Renal cortical epithelial cell (primary cell): Measurements from ENCODE around the gene USP36. TPM values are rescaled to one million over a fixed set of nuclear protein-coding genes. Genes with fewer than 3 reads are reported as not detected.

Experiments
- DNase-seq: peaks from one replicate; pipeline ENCODE4 v3.0.0-alpha.2; 2011; ENCODE audit warnings: low read depth
- total RNA-seq: library from RNA; depleted of rRNA; stranded (reverse); fragments of >200 nt; gene quantifications from 2 replicates; pipeline ENCODE4 v1.2.3, GENCODE V29; 2014

Gene USP36
- total RNA-seq, 1 donor from 2014 or later = 33.5 TPM

DNA sequence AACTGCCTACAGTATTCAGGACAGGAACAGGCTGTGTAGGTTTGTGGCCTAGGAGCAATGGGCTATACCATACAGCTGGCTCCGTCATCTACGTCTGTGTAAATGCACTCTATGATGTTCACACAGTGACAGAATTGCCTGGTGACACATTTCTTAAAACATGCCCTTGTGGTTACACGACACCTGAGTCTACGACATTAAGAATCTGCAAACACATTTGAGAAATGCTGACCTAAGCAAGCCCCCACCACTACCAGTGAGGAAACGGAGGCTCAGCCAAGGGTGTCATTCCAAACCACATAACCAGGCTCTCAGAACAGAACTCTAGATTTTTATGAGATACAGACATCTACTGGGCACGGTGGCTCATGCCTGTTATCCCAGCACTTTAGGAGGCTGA, 23.5 kb downstream of the USP36 start:
- DNase-seq = no peak

DNA sequence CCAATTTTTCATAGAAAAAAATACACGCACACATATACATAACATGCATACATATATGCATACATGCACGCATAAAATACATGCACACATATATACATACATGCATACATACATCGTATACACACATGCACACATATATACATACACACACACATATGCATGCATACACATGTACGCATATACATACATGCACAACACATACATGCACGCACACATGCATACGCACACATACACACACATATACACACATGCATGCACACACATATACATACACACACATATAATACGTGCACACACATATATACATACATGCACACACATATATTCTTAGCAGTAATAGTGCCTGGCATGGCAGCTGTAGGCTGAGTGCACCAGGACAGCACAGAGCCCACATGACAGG, 24.9 kb downstream of the USP36 start:
- DNase-seq = no peak

DNA sequence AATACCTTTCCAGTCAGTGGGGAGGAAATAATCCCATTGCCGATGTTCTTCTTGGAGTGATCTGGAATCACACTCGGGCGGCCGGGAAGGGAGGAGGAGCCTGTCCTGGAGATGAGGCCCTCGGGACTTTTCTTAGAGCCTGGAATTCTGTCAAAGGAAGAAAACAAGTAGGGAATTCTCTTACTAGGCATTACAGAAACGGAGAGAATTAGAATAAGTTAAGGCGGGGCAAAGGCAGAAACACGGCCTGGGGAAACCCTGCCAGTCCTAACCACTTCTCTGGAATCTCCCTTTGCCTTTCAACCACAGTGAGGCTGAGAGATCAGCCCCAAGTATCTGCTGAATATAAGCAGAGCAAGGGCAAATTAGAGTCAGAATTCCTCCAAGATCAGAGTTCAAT, 27.8 kb downstream of the USP36 start:
- no peak for DNase-seq

DNA sequence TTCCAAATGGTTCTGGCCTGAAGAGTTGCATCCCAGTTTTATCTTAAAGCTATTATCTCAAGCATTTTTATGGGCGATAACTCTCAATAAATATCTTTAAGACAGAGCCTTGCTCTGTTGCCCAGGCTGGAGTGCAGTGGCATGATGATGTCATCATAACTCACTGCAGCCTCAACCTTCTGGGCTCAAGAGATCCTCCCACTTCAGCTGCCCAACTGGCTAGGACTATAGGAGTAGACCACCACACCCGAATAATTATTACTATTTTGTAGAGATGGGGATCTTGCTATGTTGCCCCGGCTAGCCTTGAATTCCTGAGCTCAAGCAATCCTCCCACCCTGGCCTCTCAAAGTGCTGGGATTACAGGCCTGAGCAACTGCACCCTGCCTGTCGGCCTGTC, 32.5 kb downstream of the USP36 start:
- DNase-seq = no peak

DNA sequence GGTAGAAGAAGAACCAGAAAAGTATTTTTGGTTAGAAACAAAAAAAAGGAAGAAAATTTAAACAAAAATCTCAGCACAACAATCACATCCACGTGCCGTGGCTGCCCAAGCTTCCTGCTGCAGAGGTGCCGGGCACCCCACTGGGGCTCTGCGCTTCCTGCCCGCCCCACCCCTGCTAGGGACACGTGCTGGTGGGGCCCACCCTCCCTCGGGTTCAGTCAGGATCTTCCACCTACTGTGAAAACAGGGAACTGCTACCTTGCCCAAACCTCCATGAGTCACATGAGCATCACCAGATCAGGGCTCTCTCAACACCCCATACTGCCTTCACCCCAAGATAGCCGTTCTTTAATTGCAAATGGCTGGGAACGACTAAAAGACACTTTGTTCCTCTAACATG, 34.2 kb downstream of the USP36 start:
- DNase-seq = no peak

DNA sequence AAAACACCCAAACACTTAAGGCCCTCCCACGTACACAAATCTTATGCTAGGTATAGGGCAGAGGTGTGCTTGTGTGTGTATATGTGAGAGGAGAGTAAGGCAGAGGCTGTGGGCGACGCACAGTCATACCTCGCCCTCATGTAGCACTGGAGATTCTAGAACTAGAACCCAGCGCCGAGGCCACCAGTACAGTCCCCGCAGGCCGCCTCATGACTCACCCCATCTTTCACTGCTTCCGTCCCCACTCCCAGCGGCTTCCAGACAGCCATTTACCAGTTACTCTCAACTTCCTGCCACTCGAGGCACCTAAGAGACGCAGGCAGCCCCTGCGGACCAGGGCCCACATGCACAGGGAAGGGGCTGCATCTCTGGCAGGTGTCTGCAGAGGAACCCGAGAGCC, 35.3 kb downstream of the USP36 start:
- no peak for DNase-seq

DNA sequence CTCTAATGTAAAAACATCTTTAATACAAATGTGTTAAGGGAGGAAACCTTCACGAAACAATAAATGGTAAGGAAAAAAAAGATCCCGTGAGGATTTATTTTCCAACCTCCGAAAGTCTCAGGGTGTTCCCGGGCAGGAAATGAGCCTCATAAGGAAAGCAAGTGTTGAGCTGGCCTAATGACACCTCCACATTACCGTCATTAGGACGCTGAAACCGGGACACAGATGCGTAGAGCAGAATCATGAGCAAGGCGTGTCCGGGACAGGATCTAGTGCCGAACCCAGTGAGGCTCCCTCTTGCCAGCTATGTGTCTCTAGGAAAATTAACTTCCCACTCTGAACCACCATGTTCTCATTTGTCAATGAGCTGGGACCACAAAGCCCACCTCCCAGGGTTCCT, 35.8 kb downstream of the USP36 start:
- DNase-seq = no peak

DNA sequence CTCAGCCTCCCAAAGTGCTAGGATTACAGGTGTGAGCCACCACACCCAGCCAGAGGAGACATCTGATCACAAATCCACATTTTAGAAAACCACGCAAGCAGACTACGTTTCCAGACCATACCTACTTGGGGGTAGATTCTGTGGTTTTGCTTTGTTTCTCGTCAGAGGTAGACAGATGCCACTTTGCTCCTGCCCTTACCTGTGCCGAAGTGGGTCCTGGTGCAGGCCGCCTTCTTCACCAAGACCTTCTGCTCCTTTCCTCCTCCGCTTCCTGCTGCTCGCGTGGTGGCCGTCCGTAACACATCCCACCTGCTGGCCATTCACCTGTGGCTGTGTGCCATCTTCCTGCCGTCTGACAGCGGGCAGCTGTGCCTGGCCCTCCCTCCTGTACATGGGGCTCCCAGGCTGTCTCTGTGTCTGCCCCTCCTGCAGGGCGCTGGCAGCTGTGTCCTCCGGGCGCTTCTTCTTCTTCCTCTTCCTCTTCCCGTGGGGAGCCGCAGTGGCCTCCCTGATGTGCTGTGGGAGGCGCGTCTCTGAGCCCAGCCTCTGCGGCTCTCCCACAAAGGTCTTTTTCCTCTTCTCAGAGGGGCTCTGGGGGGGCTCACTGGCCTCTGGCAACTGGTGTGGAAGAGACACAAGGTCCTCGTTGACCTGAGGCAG, 37.3 kb downstream of the USP36 start:
- DNase-seq = no peak

DNA sequence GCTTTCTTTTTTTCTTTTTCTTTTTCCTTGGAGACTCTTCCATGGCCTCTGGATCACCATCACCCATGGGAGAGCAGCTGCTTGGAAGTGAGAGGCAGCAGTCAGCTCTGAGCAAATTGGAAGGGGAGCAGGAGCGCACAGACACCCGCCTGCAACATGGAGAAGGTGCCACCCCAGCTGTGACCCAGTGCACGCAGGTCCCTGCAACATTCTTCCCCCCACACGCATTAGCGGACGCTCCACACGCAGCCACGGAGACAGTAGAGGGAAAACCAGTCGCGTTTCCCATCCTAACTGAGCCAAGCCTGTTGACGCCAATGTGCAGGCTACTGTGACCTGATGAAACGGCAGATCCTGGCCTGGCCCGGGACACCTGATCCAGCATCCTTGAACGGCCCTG, 38.2 kb downstream of the USP36 start:
- DNase-seq = no peak

DNA sequence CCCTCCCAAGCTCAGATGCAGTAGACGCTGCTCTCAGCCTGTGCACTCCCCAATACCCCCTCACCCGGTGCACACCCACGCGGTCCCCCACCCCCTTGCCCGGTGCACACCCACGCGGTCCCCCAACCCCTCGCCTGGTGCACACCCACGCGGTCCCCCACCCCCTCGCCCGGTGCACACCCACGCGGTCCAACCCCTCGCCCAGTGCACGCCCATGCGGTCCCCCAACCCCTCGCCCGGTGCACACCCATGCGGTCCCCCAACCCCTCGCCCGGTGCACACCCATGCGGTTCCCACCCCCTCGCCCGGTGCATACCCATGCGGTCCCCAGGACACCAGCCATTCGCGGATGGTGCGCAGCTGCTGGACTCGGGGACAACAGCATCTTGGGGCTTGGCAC, 38.6 kb downstream of the USP36 start:
- no peak for DNase-seq

DNA sequence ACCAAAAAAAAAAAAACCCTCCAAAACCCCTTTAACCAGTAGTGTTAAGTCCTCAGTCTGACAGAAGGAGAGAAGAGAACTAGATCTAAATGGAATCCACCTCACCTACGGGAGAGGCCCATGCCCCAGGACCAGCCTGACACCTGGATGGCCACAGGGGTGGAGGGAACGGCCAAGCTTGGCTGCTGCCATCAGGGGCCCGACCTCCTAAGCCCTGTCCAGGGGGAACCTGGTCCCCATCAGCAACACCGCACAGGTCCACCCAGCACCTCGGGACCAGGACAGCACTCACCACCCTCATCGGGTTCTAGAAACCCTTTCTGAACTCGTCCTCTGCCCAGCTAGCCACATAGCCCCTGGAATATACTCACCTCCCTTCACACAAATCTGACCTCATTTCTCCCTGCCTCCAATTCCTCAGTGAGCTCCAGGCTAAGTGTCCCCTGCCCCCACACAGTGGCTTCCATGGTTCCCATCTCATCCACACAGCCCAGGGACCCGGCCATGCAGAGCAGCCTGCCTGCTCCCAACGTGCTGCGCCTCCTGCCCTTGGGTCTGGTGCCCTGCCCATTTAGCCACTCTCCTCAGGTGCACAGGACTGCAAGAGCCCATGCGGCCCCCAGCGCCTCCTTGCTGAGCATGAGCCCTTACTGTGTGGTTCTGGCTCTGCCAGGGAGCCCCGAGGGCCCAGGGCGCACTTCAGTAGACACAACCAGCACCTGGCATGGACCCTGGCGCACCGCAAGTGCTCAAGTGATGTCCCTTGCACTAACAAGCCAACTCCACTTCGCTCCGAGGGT, 40.3 kb downstream of the USP36 start:
- no peak for DNase-seq

DNA sequence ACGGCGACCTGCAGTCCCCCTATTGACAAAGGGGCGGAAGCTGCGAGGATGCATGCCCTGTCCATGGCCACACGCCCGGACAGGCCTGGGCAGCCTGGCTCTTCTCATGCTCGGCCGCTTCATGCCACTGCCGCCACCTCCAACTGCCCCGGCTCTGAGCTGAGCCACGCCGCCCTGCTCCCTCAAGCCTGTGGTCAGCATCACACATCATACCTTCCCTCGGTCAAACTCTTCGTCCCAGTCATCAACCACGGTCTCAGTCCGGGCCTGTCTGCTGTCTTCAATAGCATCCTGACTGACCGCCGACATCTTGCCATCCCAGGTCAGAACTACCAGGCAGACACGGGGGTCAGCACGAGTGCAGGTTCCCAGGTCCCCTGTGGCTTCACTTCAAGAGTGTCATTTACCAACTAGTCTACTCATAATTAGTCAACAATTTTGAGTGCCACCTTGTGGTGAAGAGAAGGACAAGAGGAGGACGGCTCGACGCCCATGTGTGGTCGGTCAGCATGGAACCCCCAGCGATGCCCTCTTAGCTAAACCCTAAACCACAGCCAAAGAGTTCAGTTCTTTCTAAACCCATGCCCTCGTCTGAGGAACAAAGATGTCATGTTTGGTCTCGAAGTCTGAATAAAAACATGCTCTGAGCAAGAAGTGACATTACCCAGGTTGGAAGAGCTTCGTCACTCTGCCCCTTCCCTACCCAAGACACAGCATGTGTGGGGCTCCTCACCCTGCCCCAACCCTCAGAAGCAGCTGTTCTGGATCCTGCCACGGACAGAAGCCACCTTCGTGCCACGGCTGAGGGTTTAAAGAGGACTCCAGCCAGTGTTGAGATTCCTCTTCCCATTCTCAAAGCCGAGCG, 41.7 kb downstream of the USP36 start:
- DNase-seq = peak; percentile 14

DNA sequence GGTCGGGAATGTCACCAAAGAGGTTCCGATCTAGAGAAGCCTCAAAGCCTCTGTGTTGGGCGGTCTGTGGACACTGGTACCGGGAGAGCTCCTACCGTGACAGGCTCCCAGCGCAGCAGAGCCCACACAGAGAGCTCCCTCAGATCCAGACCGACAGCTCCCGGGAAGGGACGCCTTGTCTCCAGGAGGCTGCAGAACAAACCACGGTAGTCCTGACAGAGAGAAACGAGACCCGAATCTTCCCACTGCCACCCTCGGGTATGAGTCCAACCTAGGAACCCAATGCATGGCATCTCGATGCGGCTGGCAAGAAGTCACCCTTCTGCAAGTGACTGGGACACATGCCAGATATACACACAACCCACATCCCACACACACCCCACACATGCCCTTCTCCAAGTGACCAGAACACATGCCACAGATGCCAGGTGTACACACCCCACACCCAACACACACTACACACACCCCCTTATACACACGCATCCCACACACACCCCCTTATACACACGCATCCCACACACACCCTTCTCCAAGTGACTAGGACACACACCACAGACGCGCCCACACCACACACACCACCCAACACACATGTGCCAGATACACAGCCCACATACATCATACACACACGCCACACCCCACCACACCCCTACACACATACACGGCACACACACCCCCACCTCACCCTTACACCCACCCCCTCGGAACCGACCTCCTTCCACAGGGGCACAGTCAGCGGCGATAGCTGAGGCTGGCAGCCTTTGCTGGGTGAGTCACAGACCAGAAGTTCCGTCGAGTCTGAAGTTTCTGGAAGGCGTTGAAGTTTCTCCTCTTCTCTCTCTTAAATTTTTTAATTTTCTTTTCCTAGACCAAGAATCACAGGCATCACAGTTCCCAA, 42.7 kb downstream of the USP36 start:
- no peak for DNase-seq

DNA sequence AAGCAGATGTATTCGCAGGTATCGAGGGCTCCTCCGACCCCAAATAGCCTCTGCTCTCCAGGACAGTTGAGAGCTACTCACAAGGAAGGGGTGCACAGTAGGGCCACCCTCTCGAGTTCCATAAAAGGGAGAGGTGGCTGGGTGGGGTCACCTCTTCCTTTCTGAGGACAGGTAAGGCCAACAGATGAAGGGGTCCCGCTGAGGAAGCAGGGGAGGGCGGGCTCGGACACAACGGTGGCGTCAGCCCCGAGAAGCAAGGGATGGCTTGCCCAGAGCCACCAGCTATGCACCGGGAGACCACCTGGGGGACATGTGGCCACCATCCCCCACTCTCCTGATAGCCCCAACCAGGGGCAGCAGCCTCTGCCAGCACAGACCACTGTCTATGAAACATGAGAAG, 43.4 kb downstream of the USP36 start:
- no peak for DNase-seq

DNA sequence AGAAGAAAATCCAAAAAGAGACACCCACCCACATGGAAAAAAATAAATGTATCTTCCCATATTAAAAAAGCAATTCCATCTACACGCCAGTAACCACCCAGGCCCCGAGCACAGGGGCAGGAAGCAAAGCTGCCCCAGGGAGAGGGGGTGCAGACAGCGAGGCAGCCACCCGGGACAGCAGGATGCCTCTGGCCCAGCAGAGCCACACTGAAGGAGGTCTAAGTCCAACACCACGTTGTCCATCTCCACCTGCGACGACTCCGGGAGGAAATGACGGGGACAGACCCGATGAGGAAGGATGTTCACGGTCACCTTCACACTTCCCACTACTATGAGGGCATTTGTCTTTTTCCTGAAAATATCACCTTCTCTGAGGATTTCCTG, 44.1 kb downstream of the USP36 start:
- no peak for DNase-seq

DNA sequence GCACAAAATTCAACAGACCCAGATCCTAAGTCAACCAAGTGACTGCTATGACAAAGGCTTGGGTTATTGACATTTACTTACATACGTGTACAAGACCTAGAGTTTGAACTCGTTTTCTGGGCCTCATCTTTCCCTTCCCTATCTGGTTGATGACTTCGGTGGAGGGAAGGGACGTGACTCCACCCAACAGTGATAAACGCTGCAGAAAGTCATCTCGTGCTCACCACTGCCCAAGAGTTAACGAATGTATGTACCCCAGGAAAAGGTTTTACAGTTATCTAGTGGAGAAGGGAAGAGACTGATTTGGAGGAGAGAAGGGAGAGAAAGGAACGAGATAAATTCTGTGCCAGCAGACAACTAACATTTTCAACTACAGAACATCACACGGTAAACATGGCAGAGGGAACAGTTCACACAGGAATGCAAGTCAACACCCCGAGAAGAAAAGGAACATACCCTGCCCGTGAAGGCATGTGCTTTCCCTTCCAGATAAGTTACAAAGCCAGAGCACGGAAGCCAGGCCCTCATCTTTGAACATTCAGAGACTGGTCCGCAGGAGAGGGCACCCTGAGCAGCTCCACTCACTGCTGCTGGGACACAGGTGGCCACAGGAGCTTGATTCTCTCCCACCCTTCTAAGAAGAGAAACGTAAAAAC, 44.6 kb downstream of the USP36 start:
- no peak for DNase-seq

DNA sequence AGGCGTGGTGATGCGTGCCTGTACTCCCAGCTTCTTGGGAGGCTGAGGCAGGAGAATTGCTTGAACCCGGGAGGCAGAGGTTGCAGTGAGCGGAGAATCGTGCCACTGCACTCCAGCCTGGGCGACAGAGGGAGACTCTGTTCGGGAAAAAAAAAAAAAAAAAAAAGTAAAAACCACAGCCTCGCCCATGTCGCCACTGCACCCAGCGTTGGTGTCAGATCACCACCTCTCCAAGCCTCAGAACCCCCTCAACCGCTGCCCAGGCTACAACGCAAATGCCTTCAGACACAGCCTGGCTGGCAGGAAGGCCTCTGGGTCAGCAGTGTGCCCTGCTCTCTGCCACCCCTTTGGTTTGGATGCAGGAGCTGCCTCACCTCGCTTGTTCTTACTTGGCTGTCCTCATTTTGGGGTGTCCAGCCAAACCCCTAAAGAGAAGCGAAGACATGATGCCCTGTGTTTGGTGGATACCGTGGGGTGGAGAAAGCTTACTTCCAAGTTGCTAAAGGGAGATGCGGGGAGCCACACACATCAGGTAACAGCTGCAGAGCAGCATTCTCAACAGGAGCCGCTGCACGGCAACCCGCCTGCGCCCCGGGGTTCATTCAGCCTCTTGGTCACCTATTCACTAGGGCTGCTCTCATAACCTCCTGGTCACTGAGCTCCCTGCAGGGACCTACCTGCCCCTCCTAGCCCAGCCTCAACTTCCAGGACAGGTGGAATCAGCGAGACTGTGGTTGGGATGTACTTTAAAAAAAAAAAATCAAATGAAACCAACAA, 45.6 kb downstream of the USP36 start:
- no peak for DNase-seq

DNA sequence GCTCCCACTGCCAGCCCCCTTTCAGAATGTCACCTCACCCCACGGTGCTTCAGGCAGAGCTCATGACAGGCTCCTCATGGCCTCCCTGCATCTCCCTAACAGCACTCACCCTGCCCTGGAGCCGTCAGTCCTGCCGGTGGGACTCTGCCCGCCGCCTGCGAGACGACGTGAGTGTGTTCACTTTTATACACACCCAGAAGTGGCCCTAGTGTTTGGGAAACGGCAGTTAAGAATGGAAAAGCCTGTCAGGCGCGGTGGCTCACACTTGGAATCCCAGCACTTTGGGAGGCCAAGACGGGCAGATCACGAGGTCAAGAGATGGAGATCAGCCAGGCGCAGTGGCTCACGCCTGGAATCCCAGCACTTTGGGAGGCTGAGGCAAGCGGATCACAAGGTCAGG, 46.2 kb downstream of the USP36 start:
- DNase-seq = no peak

DNA sequence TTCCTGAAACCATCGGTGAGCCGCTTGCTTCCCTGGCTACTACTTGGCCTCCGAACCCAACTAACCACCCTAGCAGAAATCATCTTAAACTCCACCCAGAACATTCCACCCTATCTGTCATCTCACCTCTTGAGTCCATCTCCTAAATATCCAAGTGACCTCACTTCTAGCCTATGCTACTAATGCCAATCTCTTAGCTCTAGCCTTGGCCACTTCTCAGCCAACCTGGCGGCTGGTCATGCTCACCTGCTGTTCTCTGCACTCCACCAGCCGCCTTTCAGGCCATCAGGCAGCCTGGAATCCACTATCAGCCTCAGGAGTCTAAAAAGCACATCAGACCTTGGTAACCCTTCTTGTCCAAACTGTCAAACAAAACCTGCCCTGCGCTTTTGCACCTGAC, 46.6 kb downstream of the USP36 start:
- DNase-seq = no peak

DNA sequence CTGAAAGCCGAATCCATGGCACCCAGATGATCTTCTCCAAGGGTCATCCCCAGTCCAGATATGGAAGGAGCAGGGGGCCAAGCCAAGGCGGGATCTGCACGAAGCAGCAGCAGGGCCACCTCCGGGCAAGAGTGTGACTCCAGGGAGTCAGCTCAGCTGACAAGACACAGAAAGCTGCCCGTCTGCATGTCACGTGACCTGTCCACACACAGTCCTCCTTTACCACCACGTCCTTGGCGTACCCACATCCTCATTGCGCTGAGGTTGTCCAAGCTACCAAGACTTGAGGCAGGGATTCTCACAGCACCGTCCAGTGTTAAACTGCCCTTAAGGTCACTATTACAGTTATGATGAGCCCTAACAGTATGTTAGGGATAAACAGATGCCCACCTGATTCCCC, 47.2 kb downstream of the USP36 start:
- DNase-seq = no peak
